ENCODE data around the gene TNIK. TPM values are rescaled to one million over a fixed set of nuclear protein-coding genes. Genes with fewer than 3 reads are reported as not detected.

Gene TNIK
- total RNA-seq, 4 donors from 2014 or later = 32.9 to 52.0 (median 40.2) TPM

DNA sequence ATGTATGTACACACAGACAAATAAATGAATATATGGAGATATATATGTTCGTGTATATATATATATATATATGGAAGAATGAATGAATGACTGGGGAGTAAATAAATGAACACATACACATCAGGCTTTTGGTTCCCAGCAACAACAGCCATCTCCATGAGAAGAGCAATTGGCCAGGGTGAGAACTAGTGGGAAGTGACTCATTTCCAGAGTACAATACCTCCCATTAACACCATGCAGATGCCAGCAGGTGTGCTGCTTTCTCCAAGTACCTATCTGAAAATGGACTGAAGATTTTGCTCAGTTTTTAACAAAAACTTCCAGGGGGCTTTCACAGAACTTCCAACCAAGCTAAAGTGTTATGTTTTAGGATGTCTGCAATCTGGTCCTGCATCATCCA lies 253.9 kb downstream of the TNIK start:
- H3K36me3 ChIP-seq = no peaks in the 10 kb centered on the region
- H3K27me3 ChIP-seq = no peaks in the 10 kb centered on the region
- no peak overlapping the region for H3K4me3 ChIP-seq
- in situ Hi-C loops (cut with MboI; ENCODE audit: low pct_ligation_motif_present in 1 of 4, low pct_unique_long_range_greater_than_20kb in 1 of 4, low sequenced_read_pairs in 3 of 4) (no loop called here), intact Hi-C loops (cut with DNase I; ENCODE audit: low total_unique reads) (no loop called here)
- no peak overlapping the region for H3K27ac ChIP-seq
- TF ChIP-seq, protein P1, sequence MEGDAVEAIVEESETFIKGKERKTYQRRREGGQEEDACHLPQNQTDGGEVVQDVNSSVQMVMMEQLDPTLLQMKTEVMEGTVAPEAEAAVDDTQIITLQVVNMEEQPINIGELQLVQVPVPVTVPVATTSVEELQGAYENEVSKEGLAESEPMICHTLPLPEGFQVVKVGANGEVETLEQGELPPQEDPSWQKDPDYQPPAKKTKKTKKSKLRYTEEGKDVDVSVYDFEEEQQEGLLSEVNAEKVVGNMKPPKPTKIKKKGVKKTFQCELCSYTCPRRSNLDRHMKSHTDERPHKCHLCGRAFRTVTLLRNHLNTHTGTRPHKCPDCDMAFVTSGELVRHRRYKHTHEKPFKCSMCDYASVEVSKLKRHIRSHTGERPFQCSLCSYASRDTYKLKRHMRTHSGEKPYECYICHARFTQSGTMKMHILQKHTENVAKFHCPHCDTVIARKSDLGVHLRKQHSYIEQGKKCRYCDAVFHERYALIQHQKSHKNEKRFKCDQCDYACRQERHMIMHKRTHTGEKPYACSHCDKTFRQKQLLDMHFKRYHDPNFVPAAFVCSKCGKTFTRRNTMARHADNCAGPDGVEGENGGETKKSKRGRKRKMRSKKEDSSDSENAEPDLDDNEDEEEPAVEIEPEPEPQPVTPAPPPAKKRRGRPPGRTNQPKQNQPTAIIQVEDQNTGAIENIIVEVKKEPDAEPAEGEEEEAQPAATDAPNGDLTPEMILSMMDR (IDR thresholded peaks at IDR 0.05) = no peak
- TF ChIP-seq EP300 (IDR thresholded peaks at IDR 0.05; ENCODE audit: low read depth) (no peak), POLR2AphosphoS5 (IDR thresholded peaks at IDR 0.05) (no peak), POLR2A (IDR thresholded peaks at IDR 0.05) (no peak)
- H3K4me1 ChIP-seq = no peaks in the 10 kb centered on the region
- H3K9me3 ChIP-seq = no peaks in the 10 kb centered on the region
- WGBS, 2 donors (ENCODE audit: low coverage in 1 of 2) = 90 to 98% methylated on average over 1 of the region's 1 CpG
- DNase-seq = no peak

DNA sequence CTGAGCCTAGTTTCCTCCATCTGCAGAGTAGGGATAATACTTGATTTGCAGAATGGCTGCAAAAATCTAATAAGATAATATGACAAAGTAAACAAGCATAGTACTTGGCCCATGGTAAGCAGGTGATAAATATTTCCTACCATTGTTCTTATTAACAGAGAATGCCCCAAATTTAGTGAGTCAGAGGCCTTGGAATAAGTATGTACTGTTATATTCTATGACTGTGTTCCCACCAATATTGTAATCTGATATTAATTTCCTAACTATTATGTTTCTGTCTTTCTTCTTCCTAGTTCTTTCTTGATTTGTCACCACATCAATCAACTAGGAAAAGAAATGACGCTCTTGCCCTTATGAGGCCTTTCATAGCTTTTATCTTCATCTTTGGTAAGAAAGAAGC lies 255.3 kb downstream of the TNIK start:
- in situ Hi-C loops (cut with MboI; ENCODE audit: low pct_ligation_motif_present in 1 of 4, low pct_unique_long_range_greater_than_20kb in 1 of 4, low sequenced_read_pairs in 3 of 4) (no loop called here), intact Hi-C loops (cut with DNase I; ENCODE audit: low total_unique reads) (no loop called here)
- DNase-seq = no peak
- H3K27ac ChIP-seq = no peak overlapping the region
- no peaks in the 10 kb centered on the region for H3K36me3 ChIP-seq
- 78 to 79% methylated on average over 1 of the region's 1 CpG for WGBS, 2 donors (ENCODE audit: low coverage in 1 of 2)
- H3K9me3 ChIP-seq = no peaks in the 10 kb centered on the region
- H3K4me3 ChIP-seq = no peak overlapping the region
- H3K4me1 ChIP-seq = no peaks in the 10 kb centered on the region
- no peaks in the 10 kb centered on the region for H3K27me3 ChIP-seq
- TF ChIP-seq POLR2AphosphoS5 (IDR thresholded peaks at IDR 0.05) (no peak), EP300 (IDR thresholded peaks at IDR 0.05; ENCODE audit: low read depth) (no peak), POLR2A (IDR thresholded peaks at IDR 0.05) (no peak)
- TF ChIP-seq, protein P1 (IDR thresholded peaks at IDR 0.05) = no peak

DNA sequence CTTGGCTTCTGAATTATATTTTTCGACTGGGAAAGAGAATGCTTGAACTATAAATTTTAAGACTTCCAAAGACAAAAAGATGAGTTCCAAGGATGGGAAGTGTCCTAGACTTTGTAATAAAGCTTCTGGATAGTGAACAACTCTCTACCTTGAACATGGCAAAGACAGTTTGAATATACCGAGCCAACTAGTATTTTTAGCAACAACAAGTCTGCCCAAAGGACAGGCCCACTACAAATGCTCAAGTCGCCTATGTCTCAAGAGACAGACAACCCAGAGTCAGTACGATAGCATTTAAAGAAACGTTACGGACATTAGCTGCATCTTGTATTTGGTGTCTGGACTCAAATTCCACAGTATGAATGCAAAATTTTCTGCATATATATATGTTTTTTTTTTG lies 258.4 kb downstream of the TNIK start:
- WGBS, 2 donors (ENCODE audit: low coverage in 1 of 2) = 81 to 86% methylated on average over 6 of the region's 6 CpGs
- Histone ChIP-seq H3K36me3 (no peaks in the 10 kb centered on the region), H3K9me3 (no peaks in the 10 kb centered on the region), H3K4me3 (no peak overlapping the region), H3K27me3 (no peaks in the 10 kb centered on the region), H3K4me1 (no peaks in the 10 kb centered on the region), H3K27ac (no peak overlapping the region)
- TF ChIP-seq, protein P1 (IDR thresholded peaks at IDR 0.05) = no peak
- TF ChIP-seq POLR2AphosphoS5 (IDR thresholded peaks at IDR 0.05) = no peak
- no peak for TF ChIP-seq EP300 (IDR thresholded peaks at IDR 0.05; ENCODE audit: low read depth)
- no peak for TF ChIP-seq POLR2A (IDR thresholded peaks at IDR 0.05)
- no peak for DNase-seq
- in situ Hi-C loops (cut with MboI; ENCODE audit: low pct_ligation_motif_present in 1 of 4, low pct_unique_long_range_greater_than_20kb in 1 of 4, low sequenced_read_pairs in 3 of 4) (no loop called here), intact Hi-C loops (cut with DNase I; ENCODE audit: low total_unique reads) (no loop called here)

DNA sequence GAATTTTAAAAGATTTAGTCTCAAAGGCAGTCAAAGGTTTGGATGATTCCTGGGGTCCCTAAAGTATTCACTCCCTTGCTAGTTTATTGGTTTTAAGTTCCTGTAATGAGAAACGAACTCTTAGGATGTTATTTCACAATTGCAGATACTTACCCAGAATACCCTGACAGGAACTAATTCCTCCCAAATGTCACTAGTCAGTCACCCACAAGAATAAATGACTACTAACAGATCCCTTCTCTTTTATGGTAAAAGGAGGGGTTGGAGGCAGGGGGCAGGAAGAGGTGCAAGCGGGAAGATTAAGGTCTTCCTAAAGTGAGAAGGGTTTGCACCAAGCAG lies 259.5 kb downstream of the TNIK start:
- Histone ChIP-seq H3K27ac (no peak overlapping the region), H3K4me3 (no peak overlapping the region), H3K9me3 (no peaks in the 10 kb centered on the region), H3K27me3 (no peaks in the 10 kb centered on the region), H3K36me3 (no peaks in the 10 kb centered on the region), H3K4me1 (no peaks in the 10 kb centered on the region)
- no peak for DNase-seq
- intact Hi-C loops (cut with DNase I; ENCODE audit: low total_unique reads) (no loop called here), in situ Hi-C loops (cut with MboI; ENCODE audit: low pct_ligation_motif_present in 1 of 4, low pct_unique_long_range_greater_than_20kb in 1 of 4, low sequenced_read_pairs in 3 of 4) (no loop called here)
- WGBS, 2 donors (ENCODE audit: low coverage in 1 of 2) = 82% methylated on average over 2 of the region's 2 CpGs; no CpG with 5 or more reads in 1 of the 2 donors
- no peak for TF ChIP-seq POLR2AphosphoS5 (IDR thresholded peaks at IDR 0.05)
- TF ChIP-seq POLR2A (IDR thresholded peaks at IDR 0.05) = no peak
- TF ChIP-seq, protein P1 (IDR thresholded peaks at IDR 0.05) = no peak
- TF ChIP-seq EP300 (IDR thresholded peaks at IDR 0.05; ENCODE audit: low read depth) = no peak
